ENCODE results near the gene EPB42. TPM values are rescaled to one million over a fixed set of nuclear protein-coding genes. Genes with fewer than 3 reads are reported as not detected.
A peak's percentile ranks its signal among the peaks of the same experiment; 100 is the strongest.

The EPB42 gene
- total and polyA plus RNA-seq, 4 donors, result 0.03 to 11.1 (median 0.18) TPM; not detected in 1

DNA sequence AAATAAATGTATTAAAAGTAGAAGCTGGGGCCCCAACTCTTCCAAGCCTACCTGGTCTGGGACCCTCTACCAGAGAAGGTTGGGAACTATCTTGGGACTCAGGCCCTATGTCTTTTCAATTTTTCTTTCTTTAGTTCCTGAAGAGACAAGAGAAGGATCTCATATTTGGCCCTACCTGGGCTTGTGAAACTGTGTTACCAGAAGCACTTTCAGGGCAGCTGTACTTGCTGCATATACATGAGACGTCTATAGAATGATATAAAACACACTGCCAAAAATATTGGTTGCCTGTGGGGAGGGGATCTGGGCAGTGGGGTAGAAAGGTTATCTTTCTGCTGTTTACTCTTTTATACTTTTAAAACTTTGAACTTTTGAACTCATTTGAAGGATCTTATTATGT lies 604 bp upstream of the EPB42 start:
- DNase-seq (no peak), ATAC-seq (ENCODE audit: insufficient read depth, low FRiP score) (no peak)
- Histone ChIP-seq H3K9ac (ENCODE audit: insufficient read depth in 1 of 2, low read length in 2 of 2) (no peak overlapping the region), H3K27ac (ENCODE audit: low read depth in 1 of 2, low read length in 1 of 2) (no peak overlapping the region), H3K36me3 (ENCODE audit: control insufficient read depth in 4 of 4, insufficient read depth in 4 of 4, low read length in 4 of 4) (no peaks in the 10 kb centered on the region), H3K27me3 (ENCODE audit: control insufficient read depth in 3 of 3, insufficient read depth in 3 of 3, low read length in 2 of 3) (no peaks in the 10 kb centered on the region), H3K4me3 (no peak overlapping the region), H3K9me3 (ENCODE audit: control insufficient read depth in 4 of 4, insufficient read depth in 3 of 4, low read length in 3 of 4) (no peaks in the 10 kb centered on the region), H3K4me1 (ENCODE audit: control insufficient read depth in 5 of 5, insufficient read depth in 5 of 5, low read length in 5 of 5) (no peaks in the 10 kb centered on the region)
- TF ChIP-seq, protein P1, sequence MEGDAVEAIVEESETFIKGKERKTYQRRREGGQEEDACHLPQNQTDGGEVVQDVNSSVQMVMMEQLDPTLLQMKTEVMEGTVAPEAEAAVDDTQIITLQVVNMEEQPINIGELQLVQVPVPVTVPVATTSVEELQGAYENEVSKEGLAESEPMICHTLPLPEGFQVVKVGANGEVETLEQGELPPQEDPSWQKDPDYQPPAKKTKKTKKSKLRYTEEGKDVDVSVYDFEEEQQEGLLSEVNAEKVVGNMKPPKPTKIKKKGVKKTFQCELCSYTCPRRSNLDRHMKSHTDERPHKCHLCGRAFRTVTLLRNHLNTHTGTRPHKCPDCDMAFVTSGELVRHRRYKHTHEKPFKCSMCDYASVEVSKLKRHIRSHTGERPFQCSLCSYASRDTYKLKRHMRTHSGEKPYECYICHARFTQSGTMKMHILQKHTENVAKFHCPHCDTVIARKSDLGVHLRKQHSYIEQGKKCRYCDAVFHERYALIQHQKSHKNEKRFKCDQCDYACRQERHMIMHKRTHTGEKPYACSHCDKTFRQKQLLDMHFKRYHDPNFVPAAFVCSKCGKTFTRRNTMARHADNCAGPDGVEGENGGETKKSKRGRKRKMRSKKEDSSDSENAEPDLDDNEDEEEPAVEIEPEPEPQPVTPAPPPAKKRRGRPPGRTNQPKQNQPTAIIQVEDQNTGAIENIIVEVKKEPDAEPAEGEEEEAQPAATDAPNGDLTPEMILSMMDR (IDR thresholded peaks at IDR 0.05; ENCODE audit: control extremely low read depth, extremely low read depth), result no peak
- 75 to 77% methylated on average over 1 of the region's 1 CpG for WGBS, 2 donors

- Histone ChIP-seq H3K9ac (ENCODE audit: insufficient read depth in 1 of 2, low read length in 2 of 2) (no peak overlapping the region), H3K36me3 (ENCODE audit: control insufficient read depth in 4 of 4, insufficient read depth in 4 of 4, low read length in 4 of 4) (no peaks in the 10 kb centered on the region), H3K4me3 (no peak overlapping the region), H3K9me3 (ENCODE audit: control insufficient read depth in 4 of 4, insufficient read depth in 3 of 4, low read length in 3 of 4) (no peaks in the 10 kb centered on the region), H3K27me3 (ENCODE audit: control insufficient read depth in 3 of 3, insufficient read depth in 3 of 3, low read length in 2 of 3) (no peaks in the 10 kb centered on the region), H3K4me1 (ENCODE audit: control insufficient read depth in 5 of 5, insufficient read depth in 5 of 5, low read length in 5 of 5) (no peaks in the 10 kb centered on the region), H3K27ac (ENCODE audit: low read depth in 1 of 2, low read length in 1 of 2) (no peak overlapping the region)
- no peak for DNase-seq
- WGBS, 2 donors, result 86 to 87% methylated on average over 16 of the region's 16 CpGs
- no peak for ATAC-seq (ENCODE audit: insufficient read depth, low FRiP score)
- TF ChIP-seq, protein P1 (IDR thresholded peaks at IDR 0.05; ENCODE audit: control extremely low read depth, extremely low read depth), result no peak
Observed at GRCh38 chr15:43219929-43220928, 589 bp downstream of the EPB42 start.

DNA sequence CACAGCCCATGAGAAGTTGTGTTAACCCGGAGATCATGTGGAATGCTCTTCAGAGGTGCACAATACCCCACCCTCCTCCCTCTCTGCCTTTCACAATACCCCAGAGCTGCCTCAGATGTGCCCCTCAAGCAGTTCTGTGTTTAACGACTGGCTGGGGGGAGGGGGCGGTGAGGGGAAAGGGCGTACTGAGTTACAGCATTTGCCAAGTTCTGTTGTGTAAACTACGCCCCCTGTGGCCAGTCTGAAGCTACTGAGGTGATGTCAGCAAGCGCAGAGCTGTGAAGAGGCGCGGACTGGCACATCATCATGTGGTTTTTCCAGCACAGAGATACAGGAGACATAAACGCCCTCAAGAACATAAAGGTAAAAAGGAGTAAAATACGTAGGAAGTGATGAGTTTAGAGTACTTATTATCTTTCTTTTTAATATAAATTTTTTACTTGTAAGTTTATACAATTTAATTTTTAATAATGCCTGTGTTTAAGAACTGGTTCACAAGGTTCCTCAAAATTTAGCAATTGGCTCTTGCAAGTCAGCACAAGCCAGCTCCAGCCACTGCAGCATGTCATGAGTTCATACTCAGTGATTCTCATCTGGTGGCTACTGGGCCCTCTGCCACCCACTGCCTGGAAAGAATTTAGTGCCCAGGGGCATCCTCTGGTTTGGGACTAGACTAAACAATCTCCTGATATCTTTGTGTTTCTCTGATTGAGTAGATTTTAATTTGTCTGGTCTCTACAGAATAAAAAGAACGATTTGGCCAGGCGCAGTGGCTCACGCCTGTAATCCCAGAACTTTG lies 1.7 kb downstream of the EPB42 start:
- Histone ChIP-seq H3K9ac (ENCODE audit: insufficient read depth in 1 of 2, low read length in 2 of 2) (no peak overlapping the region), H3K4me1 (ENCODE audit: control insufficient read depth in 5 of 5, insufficient read depth in 5 of 5, low read length in 5 of 5) (no peaks in the 10 kb centered on the region), H3K9me3 (ENCODE audit: control insufficient read depth in 4 of 4, insufficient read depth in 3 of 4, low read length in 3 of 4) (no peaks in the 10 kb centered on the region), H3K27me3 (ENCODE audit: control insufficient read depth in 3 of 3, insufficient read depth in 3 of 3, low read length in 2 of 3) (no peaks in the 10 kb centered on the region), H3K4me3 (no peak overlapping the region), H3K27ac (ENCODE audit: low read depth in 1 of 2, low read length in 1 of 2) (no peak overlapping the region), H3K36me3 (ENCODE audit: control insufficient read depth in 4 of 4, insufficient read depth in 4 of 4, low read length in 4 of 4) (no peaks in the 10 kb centered on the region)
- 51 to 53% methylated on average over 13 of the region's 13 CpGs for WGBS, 2 donors
- TF ChIP-seq, protein P1 (IDR thresholded peaks at IDR 0.05; ENCODE audit: control extremely low read depth, extremely low read depth), result no peak
- DNase-seq (peak; percentile 26 to 40 (median 30)), ATAC-seq (ENCODE audit: insufficient read depth, low FRiP score) (no peak)
